Measurements from ENCODE around the gene KIF3C. TPM values are rescaled to one million over a fixed set of nuclear protein-coding genes. Genes with fewer than 3 reads are reported as not detected.
"Not testable (repeated sequence)": the region's sequence is repeated elsewhere in the genome, so short reads cannot be mapped to it uniquely, and the experiment has no call there.

Gene KIF3C
- total RNA-seq, 1 donor from 2014 or later: 29.7 TPM

- no peak overlapping the region for H3K27ac Mint-ChIP-seq (ENCODE audit: unreplicated experiment)
- DNase-seq (ENCODE audit: extremely low spot score, unreplicated experiment): no peak
- peaks cover under 1% of the 10 kb centered on the region for H3K4me1 Mint-ChIP-seq (ENCODE audit: unreplicated experiment)
- H3K9me3 Mint-ChIP-seq (ENCODE audit: unreplicated experiment): no peaks in the 10 kb centered on the region
- H3K27me3 Mint-ChIP-seq (ENCODE audit: unreplicated experiment): peaks cover 5% of the 10 kb centered on the region
- no peaks in the 10 kb centered on the region for H3K36me3 Mint-ChIP-seq (ENCODE audit: unreplicated experiment)
- H3K4me3 Mint-ChIP-seq (ENCODE audit: unreplicated experiment): no peak overlapping the region
- TF ChIP-seq CTCF (IDR thresholded peaks at IDR 0.05): no peak
Measured at GRCh38 chr2:25899404-25899970, 82.8 kb downstream of the KIF3C start.

GRCh38 chr2:25897506-25897905 lies 84.8 kb downstream of the KIF3C start:
- Mint-ChIP-seq H3K9me3 (ENCODE audit: unreplicated experiment) (no peaks in the 10 kb centered on the region), H3K4me3 (ENCODE audit: unreplicated experiment) (no peak overlapping the region), H3K27me3 (ENCODE audit: unreplicated experiment) (peaks cover 5% of the 10 kb centered on the region), H3K4me1 (ENCODE audit: unreplicated experiment) (peaks cover 2% of the 10 kb centered on the region), H3K36me3 (ENCODE audit: unreplicated experiment) (no peaks in the 10 kb centered on the region), H3K27ac (ENCODE audit: unreplicated experiment) (no peak overlapping the region)
- DNase-seq (ENCODE audit: extremely low spot score, unreplicated experiment): no peak
- no peak for TF ChIP-seq CTCF (IDR thresholded peaks at IDR 0.05)

DNA sequence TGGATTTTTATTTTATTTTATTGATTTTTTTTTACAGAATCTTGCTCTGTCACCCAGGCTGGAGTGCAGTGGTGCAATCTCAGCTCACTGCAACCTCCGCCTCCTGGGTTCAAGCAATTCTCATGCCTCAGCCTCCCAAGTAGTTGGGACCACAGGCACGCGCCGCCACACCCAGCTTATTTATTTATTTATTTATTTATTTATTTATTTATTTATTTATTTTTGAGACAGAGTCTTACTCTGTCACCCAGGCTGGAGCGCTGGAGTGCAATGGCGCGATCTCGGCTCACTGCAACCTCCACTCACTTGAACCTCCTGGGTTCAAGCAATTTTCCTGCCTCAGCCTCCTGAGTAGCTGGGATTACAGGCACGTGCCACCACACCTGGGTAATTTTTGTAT lies 86.0 kb downstream of the KIF3C start:
- not testable (repeated sequence) for H3K9me3 Mint-ChIP-seq (ENCODE audit: unreplicated experiment); H3K27me3 Mint-ChIP-seq (ENCODE audit: unreplicated experiment); H3K4me1 Mint-ChIP-seq (ENCODE audit: unreplicated experiment); H3K36me3 Mint-ChIP-seq (ENCODE audit: unreplicated experiment); H3K27ac Mint-ChIP-seq (ENCODE audit: unreplicated experiment); DNase-seq (ENCODE audit: extremely low spot score, unreplicated experiment); H3K4me3 Mint-ChIP-seq (ENCODE audit: unreplicated experiment)

DNA sequence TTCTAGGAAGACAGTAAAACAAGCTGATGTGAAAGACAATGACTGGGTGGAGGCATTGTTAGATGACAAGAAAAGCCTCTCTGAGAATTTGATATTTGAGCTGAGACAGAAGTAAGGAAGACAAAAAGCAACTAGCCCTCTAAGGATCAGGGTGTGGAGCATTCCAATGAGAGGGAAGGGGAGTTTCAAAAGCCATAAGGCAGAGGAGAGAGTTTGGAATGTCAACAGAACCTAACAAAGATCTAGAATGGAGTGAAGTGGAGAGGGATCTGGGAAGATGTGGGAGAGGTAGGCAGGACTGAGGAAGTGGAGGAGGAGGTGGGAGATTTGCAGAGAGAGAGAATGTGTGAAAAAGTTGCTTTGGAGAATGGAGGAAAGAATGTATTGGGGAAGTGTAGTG lies 86.7 kb downstream of the KIF3C start:
- no peak for TF ChIP-seq CTCF (IDR thresholded peaks at IDR 0.05)
- Mint-ChIP-seq H3K4me3 (ENCODE audit: unreplicated experiment) (no peak overlapping the region), H3K36me3 (ENCODE audit: unreplicated experiment) (no peaks in the 10 kb centered on the region), H3K27ac (ENCODE audit: unreplicated experiment) (no peak overlapping the region), H3K9me3 (ENCODE audit: unreplicated experiment) (no peaks in the 10 kb centered on the region), H3K4me1 (ENCODE audit: unreplicated experiment) (peaks cover 2% of the 10 kb centered on the region), H3K27me3 (ENCODE audit: unreplicated experiment) (peaks cover 5% of the 10 kb centered on the region)
- DNase-seq (ENCODE audit: extremely low spot score, unreplicated experiment): no peak

DNA sequence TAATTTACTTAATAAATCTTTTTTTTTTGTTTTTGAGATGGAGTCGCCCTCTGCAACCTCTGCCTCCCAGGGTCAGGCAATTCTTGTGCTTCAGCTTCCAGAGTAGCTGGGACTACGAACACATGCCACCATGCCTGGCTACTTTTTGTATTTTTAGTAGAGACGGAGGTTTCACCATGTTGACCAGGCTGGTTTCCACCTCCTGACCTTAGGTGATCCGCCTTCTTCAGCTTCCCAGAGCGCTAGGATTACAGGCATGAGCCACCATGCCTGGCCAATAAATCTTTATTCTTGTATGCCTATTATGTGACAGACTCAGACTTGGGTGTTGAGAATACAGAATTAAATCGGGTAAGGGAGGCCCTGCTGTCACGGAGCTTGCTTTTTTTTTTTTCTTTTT lies 87.3 kb downstream of the KIF3C start:
- Mint-ChIP-seq H3K9me3 (ENCODE audit: unreplicated experiment) (no peaks in the 10 kb centered on the region), H3K27me3 (ENCODE audit: unreplicated experiment) (peaks cover 5% of the 10 kb centered on the region), H3K4me3 (ENCODE audit: unreplicated experiment) (no peak overlapping the region), H3K4me1 (ENCODE audit: unreplicated experiment) (peaks cover 2% of the 10 kb centered on the region), H3K36me3 (ENCODE audit: unreplicated experiment) (no peaks in the 10 kb centered on the region), H3K27ac (ENCODE audit: unreplicated experiment) (no peak overlapping the region)
- DNase-seq (ENCODE audit: extremely low spot score, unreplicated experiment): no peak
- no peak for TF ChIP-seq CTCF (IDR thresholded peaks at IDR 0.05)
